Fibroblast of lung (primary cell): ENCODE measurements around the gene SF1.

ENCODE experiments used
- EZH2 ChIP-seq: IDR thresholded peaks from 2 replicates; pipeline ENCODE4 v1.5.1; 2012; ENCODE audit warnings: low read length, control low read depth, mild to moderate bottlenecking; ENCODE audit errors: missing control alignments
- TF ChIP-seq, protein P1 (sequence below), 2 donors: IDR thresholded peaks in 1 of 2; conservative IDR thresholded peaks in 1 of 2; 1 replicate in 1 of 2; 2 replicates in 1 of 2; pipeline ENCODE4 v1.5.1; 2011 to 2012; ENCODE audit warnings: low read length in 2 of 2, control low read depth in 1 of 2, inconsistent platforms in 1 of 2, low read depth in 1 of 2, mild to moderate bottlenecking in 1 of 2

GRCh38 chr11:64764753-64765152 is 13.6 kb downstream of the SF1 start:
- TF ChIP-seq, protein P1, sequence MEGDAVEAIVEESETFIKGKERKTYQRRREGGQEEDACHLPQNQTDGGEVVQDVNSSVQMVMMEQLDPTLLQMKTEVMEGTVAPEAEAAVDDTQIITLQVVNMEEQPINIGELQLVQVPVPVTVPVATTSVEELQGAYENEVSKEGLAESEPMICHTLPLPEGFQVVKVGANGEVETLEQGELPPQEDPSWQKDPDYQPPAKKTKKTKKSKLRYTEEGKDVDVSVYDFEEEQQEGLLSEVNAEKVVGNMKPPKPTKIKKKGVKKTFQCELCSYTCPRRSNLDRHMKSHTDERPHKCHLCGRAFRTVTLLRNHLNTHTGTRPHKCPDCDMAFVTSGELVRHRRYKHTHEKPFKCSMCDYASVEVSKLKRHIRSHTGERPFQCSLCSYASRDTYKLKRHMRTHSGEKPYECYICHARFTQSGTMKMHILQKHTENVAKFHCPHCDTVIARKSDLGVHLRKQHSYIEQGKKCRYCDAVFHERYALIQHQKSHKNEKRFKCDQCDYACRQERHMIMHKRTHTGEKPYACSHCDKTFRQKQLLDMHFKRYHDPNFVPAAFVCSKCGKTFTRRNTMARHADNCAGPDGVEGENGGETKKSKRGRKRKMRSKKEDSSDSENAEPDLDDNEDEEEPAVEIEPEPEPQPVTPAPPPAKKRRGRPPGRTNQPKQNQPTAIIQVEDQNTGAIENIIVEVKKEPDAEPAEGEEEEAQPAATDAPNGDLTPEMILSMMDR (conservative IDR thresholded peaks at IDR 0.05 in 1 of 2, IDR thresholded peaks at IDR 0.05 in 1 of 2; ENCODE audit: low read depth in 1 of 2, low read length in 2 of 2), result no peak
- TF ChIP-seq EZH2, result no peak
